Upper lobe of right lung (tissue), 1 donor: Measurements from ENCODE around the gene COL28A1. TPM values are rescaled to one million over a fixed set of nuclear protein-coding genes. Genes with fewer than 3 reads are reported as not detected.

Source experiments
- ATAC-seq: fragments of 200-7000 bp; cut with Tn5 transposase; one replicate; pipeline ENCODE4 v1.9.1; 2020; ENCODE audit warnings: mild to moderate bottlenecking, moderate library complexity
- DNase-seq: peaks from one replicate; pipeline ENCODE4 v3.0.0-alpha.2; 2020
- H3K27ac ChIP-seq: fragments of 200-600 bp; one replicate; pipeline ENCODE4 v1.8.0; 2022
- H3K27me3 ChIP-seq: fragments of 200-600 bp; one replicate; pipeline ENCODE4 v1.8.0; 2022; ENCODE audit warnings: mild to moderate bottlenecking
- H3K36me3 ChIP-seq: fragments of 200-600 bp; one replicate; pipeline ENCODE4 v1.8.0; 2022
- H3K4me1 ChIP-seq: fragments of 200-600 bp; one replicate; pipeline ENCODE4 v1.8.0; 2022
- H3K4me3 ChIP-seq: fragments of 200-600 bp; one replicate; pipeline ENCODE4 v1.8.0; 2022; ENCODE audit warnings: mild to moderate bottlenecking
- H3K9me3 ChIP-seq: fragments of 200-600 bp; one replicate; pipeline ENCODE4 v1.8.0; 2022
- intact Hi-C: fragments of 100-400 bp; cut with DNase I; formaldehyde crosslinking; loops from one replicate; pipeline ENCODE4 v1.11.0; 2022
- total RNA-seq: library from RNA; stranded (reverse); fragmentation: NEBNext Ultra II Directional; extraction: Animal tissue kit (Norgen Biotek cat#: 25700); gene quantifications from one replicate; pipeline ENCODE4 v1.2.1, GENCODE V29; 2021
- TF ChIP-seq, protein P1 (sequence below): fragments of 200-600 bp; IDR thresholded peaks from one replicate; pipeline ENCODE4 v1.8.0; 2022; ENCODE audit warnings: antibody characterized with exemption
- donor health status: DM: no; HTN: yes; CAD: no; lungs with severe emphysema.

Gene COL28A1
- total RNA-seq, 1 donor from 2014 or later, result 0.61 TPM

DNA sequence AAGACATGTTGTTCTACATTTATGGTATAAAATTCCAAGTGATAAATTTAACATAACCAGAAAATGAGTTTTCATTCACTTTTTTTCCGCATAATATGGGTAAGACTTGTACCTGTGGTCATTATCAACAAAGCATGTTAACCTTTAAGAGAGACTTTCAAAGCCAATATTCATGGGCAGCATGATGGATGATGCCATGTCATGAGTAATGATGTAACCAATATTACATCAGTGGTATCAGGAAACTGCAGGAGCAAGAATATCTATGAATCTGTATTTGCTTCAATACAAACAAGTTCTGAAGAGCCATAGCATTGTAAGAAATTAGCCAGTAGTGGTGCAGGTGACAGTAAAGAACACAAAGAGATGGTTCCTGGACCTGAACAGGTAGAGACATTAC, 226.5 kb downstream of the COL28A1 start:
- Histone ChIP-seq H3K27me3 (no peaks in the 10 kb centered on the region), H3K27ac (no peak overlapping the region), H3K4me3 (no peak overlapping the region), H3K36me3 (no peaks in the 10 kb centered on the region), H3K4me1 (no peaks in the 10 kb centered on the region), H3K9me3 (no peaks in the 10 kb centered on the region)
- DNase-seq (no peak), ATAC-seq (no peak)
- TF ChIP-seq, protein P1, sequence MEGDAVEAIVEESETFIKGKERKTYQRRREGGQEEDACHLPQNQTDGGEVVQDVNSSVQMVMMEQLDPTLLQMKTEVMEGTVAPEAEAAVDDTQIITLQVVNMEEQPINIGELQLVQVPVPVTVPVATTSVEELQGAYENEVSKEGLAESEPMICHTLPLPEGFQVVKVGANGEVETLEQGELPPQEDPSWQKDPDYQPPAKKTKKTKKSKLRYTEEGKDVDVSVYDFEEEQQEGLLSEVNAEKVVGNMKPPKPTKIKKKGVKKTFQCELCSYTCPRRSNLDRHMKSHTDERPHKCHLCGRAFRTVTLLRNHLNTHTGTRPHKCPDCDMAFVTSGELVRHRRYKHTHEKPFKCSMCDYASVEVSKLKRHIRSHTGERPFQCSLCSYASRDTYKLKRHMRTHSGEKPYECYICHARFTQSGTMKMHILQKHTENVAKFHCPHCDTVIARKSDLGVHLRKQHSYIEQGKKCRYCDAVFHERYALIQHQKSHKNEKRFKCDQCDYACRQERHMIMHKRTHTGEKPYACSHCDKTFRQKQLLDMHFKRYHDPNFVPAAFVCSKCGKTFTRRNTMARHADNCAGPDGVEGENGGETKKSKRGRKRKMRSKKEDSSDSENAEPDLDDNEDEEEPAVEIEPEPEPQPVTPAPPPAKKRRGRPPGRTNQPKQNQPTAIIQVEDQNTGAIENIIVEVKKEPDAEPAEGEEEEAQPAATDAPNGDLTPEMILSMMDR, result no peak
- intact Hi-C loops, result no loop called here

Other genes with a start within 250 kb of the COL28A1 start
- 27.8 TPM for gene MIOS, start 31.0 kb upstream of the COL28A1 start, total RNA-seq
- gene UMAD1, start 104.9 kb upstream of the COL28A1 start, total RNA-seq, result 18.0 TPM
- 21.4 TPM for gene RPA3, start 182.7 kb upstream of the COL28A1 start, total RNA-seq